ENCODE data around the gene ADSL.

The ADSL gene

DNA sequence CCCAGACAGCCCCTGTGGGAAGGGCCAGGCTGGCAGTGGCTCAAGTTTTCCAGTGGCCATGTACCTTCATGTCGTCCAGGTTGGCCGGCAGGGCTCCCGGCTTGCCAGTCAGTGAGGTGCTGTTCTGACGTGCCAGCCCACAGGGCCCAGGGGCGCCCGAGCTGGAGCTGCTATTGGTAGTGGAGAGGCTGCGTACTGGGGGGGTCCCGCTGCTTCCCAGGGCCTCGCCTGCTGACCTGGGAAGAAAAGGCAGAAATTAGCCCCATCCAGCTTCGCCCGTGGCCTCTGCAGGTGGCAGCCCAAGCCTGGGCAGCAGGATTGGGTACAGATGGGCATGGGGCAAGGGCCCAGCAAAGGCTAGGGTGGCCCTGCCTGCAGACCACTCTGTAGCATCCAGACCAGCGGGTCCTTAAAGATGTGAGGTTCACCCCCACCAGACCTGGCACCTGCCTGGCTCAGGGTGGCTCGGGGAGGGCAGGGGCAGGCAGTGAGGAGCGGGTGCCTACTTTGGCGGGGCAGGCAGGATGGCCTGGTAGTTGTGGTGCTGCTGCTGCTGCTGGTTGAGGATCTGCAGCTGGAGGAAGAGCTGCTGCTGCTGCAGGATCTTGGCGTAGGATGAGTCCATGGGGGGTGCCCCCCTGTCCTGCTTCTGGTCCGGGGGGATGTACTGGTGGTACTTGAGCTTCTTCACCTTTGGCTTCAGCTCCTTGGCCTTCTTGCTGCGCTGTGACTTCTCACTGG, 74.2 kb downstream of the ADSL start:
- no peak for DNase-seq

DNA sequence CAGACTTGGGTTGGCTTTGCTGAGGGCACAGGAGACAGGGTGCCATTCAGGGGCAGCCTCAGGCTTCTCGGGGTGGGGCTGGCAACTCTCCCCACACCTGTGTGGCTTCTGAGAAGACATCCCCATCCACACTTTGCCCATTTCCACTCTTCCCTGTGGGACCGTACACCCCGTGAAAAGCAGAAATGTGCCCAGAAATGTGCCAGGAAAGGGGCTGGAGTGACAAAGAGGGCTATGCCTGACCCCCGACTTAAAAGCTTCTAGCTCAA, 74.7 kb downstream of the ADSL start:
- DNase-seq: no peak

DNA sequence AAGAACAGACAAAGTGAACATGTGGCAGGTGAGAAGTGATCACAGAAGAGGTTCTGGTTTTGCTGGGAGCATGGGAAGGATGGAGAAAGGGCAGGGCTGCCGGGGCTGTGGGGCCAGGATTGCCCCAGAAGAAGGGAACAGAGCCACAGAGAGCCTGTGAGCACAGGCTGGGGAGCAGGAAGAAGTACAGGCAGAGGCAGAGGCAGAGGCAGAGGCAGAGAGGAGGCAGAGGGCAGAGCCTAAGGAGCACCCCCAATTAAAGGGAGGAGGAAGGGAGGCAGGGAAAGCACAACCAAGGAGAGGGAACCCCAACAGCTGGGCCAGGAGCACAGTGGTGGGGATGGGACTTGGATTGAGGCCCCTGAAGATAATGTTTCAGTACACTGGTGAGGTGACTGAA, 75.6 kb downstream of the ADSL start:
- no peak for DNase-seq

DNA sequence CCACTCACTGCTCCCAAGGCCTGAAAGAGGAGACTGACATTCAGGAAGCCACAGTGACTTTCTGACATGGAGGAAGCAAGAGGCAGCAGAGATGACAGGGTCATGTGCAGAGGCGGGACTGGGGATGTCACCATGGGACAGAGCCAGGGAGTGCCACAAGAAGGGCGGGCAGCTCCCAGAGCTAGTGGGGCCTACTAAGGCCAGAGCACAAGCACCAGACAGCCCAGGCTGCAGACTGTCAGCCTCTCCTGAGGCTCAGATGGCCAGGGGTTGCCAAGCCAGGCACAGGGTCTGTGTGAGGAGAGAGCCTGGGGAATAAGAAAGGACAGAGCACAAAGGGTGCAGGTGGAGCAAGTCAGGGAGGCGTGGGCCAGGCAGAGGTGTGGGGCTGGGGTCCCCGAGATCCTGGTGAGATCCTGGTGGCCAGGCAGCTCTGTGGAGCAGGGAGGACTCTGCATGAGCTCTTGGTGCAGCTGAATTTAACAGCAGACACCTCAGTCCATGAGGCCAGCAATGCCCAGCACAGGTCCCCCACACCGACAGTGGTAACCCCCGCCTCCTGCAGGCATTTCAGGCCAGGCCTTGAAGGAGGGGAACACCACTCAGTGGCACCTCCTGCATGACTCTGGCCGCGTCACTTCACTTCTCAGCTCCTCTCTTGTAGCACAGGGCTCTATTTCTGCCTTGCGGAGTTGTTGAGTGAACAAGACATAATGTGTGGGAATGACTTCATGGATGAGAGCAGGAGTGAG, 76.4 kb downstream of the ADSL start:
- DNase-seq: no peak

DNA sequence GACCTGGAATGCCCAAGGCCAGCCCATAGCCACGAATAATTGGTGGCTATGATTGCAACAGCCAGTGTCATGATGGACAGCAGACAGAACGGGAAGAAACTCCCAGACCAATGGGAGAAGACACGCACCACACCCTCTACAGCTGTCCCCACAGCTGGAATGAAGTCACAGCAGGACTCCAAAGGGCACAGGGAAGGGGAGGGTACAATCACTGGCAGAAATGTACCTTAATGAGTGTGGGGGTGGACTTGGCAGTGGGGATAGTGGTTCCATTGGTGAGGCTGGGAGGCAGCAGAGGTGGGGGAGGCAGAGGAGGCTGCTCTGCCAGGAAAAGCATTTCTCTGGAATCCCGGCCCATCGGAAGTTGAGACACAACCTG, 77.0 kb downstream of the ADSL start:
- DNase-seq: no peak

DNA sequence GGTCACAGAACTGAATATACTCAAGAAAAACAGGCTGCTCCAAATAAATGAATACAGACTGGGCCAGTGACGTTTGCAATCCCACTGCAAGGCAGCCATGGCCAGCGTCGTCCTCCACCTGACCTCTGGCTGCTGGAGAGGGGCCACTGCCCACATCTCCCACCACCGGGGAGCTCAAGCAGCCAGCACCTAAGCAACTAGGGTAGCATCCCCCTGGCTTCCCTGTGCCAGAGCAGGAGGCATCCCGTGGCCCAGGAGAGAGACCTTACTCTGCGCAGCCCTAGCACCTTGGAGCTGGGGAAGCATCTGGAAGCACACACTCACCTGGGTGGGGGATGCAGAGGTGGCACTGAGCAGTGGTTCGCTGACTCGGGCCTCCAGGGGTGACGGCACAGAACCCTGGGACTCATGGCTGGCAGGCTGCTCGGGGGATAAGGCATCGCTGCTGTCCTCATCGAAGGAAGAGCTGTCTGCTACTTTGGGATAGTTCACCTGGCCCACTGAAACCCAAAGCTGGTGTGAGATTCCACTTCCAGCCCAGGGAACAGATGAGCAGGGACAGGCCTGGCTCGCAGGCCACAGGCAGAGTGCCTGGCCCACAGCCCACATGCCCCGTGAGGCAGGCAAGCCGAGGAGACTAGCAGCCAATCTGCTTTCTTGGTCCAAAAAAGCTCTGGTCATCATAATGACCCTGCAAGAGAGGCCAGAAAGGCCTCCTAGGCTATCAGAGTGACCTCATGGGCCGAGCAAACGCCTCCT, 77.8 kb downstream of the ADSL start:
- DNase-seq: no peak

DNA sequence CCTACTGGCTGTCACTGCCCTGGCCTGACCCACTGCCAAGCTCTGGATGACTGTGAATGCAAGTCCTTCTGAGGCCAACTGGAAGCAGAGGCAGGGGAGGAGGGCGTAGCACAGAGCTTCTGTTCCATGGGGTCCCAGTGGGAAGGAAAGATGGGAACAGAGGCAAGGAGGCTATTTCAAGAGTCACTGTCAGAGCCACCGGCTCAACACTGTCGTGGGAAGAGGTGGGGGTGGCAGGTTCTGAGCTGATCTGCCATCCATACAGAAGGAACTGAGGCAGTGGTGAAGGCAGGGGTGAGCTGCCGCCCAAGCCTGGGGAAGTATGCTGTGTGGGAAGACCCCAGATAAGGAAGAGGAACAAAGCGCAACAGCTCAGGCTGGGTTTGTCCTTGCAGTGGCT, 78.8 kb downstream of the ADSL start:
- DNase-seq: no peak

DNA sequence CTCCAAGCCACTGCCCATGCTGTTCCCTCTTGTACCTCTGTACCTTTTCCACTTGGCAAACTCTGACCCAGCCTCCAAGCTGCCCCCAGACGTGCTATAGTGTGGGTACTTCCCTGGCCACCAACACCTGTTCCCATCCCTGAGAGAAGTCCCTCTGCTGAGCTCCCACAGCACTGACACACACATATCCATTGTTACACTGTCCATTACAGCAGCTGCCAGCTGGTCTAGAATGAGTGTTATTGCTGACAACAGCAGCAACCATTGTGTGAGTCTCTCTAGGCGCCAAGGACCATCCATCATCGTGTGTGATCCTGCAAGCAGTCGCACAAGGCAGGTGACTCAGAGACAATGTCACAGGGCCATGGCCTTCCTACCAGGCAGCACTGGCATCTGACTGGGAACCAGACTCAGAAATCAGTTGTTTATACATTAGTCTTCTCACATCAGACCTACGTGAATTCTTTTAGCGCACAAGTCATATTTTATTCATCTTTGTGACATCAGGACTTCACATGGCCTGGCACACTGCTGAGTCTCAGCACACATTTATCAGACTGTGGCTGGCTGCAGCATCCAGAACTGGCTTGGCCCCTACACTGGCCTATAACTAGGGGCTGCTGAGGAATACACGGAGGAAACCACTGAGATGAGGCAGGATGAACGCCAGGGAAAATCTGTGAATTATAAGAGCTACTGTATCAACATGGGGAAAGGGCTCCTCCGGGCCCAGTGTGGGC, 80.5 kb downstream of the ADSL start:
- peak; percentile 58 for DNase-seq

DNA sequence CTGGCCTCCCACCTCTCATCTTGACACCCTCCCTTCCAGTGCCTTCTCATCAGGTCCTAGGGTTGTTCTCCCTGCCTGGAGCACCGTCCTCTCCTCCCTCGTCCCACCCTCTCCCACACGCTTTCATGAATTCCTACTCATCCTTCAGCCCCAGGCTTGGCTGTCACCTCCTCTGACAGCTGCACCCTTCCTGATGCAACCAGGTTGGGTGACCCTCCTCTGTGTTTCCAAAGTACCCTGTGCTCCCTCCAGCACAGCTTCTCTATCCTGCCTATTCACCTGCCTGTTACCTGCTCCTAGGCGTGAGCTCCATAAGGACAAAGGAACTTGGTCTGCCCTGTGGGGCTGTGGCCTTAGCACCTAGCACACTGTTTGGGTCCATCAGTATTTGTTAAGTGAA, 82.5 kb downstream of the ADSL start:
- no peak for DNase-seq

DNA sequence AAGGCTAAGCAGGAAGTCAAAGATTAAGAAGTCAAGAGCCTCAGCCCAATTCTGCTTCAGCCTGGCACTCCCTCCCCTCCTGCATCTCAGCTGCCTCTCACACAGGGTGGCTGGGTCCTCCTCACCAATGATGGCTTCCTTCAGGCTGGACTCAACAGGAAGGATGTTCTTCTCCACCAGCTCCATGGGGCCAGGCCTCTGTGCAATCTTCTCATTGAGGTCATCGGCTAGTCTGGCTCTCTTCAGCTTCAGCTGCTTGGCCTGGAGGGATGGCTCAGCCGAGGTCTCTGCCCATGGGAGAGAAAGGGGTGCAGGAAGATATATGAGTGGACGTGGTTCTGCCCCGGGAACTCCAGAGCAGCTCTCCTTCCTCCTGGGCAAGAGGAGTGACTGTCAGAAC, 83.2 kb downstream of the ADSL start:
- DNase-seq: no peak

DNA sequence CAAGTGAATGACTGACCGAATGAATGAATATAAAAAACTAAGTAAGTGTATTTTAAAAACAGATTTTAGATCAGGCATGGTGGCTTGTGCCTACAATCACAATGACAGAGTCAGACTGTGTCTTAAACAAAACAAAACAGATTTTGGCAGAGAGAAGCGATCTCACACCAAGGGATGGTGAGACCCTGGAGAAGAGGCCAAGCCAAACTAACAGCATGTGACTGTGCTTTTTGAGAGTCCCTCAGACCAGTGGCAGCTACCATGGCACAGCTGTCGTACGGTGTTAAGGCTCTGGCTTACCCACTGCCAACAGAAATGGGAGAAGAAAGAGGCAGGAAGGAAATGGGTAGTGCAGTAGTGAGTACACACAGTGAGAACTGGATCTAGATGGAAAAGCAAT, 84.7 kb downstream of the ADSL start:
- DNase-seq: no peak

DNA sequence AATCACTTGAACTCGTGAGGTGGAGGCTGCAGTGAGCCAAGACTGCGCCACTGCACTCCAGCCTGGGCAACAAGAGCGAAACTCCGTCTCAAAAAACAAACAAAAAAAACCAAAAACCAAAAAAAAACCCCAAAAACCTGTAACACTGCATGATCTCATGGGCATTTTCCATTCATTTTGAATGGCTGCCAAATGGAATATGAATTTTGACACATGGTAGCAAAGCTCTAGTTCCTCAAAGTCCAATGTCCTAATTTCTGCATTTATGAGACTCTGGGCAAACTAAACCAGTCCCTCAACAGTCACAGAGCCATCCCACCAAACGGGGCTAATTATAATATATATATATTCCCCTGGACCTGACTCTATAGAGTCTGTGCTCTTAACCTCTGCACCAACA, 85.9 kb downstream of the ADSL start:
- DNase-seq: no peak

DNA sequence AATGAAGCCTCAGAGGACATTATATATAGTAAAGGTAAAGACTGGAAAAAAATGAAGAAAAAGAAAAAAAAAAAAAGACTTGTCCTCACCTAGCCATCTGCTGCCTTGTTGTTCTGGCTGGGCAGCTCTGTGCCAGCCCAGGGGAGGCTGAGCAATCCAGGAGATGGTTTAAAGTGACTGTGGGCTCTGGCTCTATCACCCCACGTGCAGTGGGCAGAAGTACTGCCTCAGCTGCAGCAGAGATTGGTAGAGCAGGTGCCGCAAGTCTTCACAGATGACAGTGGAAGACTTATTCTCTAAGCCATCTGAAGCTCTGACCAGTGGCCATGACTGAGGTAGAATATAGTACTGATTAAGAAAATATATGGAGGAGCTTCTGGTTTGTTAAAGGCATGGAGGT, 86.3 kb downstream of the ADSL start:
- DNase-seq: no peak

DNA sequence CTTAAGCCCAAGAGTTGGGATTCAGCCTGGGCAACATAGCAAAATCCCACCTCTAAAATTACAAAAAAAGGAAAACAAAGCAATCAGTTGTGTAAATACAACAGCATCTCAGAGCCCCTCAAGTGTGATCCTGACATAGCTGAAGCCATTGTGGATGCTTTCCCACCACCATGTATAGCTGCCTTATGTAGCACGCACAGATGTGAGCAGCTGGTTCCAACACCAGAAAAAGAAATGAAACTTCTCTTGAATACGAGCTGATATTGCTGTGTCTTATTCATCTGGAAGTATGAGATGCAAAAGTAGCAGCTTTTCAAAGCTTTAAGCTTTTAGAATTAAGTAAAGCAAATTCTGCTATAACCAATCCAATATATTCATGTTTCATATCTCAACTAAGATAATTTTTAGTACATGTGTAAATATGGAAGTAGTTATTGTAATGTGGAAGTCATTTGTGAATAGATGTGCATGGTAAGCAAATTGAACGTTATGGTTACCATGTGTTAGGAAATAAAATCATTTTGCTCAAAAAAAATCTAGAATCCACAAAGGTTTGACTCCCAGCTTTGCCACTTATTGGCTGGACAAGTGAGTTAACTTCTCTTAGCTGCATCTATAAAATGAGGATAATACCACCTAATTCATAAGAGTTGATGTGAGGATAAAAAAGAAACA, 87.3 kb downstream of the ADSL start:
- no peak for DNase-seq

DNA sequence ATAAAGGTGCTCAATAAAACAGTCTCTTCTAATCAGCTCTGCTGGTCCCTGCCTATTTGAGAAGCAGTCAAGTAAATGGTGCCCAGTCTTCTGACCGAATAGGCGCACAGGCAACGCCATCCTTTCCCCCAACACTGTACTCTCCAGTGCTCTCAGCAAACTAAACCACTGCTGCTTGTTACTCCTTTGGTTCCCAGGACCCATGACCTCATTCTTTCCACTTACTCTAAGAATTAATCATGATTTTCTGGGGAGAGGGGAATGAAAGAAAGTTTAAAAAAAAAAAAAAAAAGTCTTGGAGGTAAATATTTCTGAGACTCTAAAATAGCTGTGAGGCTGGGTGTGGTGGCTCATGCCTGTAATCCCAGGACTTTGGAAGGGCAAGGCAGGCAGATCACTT, 87.8 kb downstream of the ADSL start:
- no peak for DNase-seq

DNA sequence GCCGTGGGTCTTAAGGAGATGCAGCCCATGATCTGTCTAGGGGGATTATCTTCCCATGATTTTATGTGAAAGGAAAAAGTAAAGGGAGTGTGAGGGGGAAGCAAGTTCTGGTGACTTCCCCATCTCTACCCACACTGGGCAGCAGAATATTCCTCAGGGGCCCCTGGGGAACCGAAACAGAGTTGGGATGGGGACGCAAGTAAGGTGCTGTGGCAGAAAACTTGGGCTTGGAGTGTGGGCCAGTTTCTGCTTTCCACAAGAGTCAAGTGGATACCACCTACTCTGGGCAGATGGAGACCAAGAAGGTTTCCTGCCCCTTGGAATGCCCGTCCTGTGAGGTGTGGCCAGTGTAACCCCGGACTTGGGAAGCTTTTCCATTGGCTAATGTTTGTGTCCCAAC, 88.4 kb downstream of the ADSL start:
- DNase-seq: no peak

DNA sequence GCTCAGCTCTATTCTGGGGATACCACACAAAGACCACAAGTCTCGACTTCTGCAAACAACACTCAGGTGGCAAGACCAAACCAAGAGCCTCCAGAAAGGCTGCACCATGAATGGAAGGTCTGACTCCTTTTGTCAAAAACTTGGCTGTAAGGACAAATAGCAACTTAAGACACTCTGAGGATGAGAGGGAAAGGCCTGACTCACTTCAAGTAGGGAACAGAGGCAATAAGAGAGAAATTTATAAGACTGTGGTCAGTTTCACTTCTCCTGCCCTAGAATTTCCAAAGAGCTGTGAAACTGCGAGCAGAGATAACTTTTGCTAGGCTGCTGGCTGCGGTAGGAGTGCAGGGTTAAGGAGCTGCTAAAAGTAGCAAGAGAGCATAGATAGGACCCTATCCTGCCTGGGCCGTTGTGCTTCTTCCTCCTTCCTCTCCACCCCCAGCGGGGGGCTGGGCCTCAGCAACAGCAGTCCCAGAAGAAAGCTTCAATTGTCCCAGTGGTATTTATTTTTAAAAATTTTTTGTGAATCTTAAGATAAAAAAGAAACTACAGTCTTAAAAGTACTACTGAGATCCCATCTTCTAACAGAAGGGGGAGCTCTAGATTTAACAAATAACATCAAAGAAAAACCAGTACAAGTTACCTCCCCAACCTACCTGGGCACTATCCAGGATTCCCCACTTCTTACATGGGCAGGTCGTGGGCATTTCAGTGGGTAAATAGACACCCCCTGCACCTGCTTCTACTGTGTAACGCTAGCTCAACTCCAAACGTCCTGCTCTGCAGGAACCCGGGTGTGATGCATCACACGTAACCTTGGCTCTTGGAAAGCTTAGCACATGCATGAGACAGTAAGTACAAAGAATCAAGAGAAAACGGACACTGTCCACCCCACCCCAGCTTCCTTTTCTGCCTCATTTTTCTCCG, 90.5 kb downstream of the ADSL start:
- DNase-seq: peak; percentile 46
